PFSK-1 (cell line): Measurements from ENCODE around the gene WNT4.

Experiments used
- TAF1 ChIP-seq: IDR thresholded peaks from 2 replicates; pipeline ENCODE4 v1.6.1; 2012; ENCODE audit warnings: low read length, control low read depth, borderline replicate concordance; ENCODE audit not compliant: insufficient read depth
- TF ChIP-seq, protein P1 (sequence below), 2 experiments: IDR thresholded peaks; 2 replicates each; pipeline versions ENCODE4 v1.6.1 to v1.8.0; 2011 to 2012; ENCODE audit warnings: low read depth in 2 of 2, low read length in 2 of 2, control low read depth in 1 of 2, inconsistent platforms in 1 of 2, mild to moderate bottlenecking in 1 of 2, moderate library complexity in 1 of 2; ENCODE audit not compliant: insufficient read depth in 1 of 2

DNA sequence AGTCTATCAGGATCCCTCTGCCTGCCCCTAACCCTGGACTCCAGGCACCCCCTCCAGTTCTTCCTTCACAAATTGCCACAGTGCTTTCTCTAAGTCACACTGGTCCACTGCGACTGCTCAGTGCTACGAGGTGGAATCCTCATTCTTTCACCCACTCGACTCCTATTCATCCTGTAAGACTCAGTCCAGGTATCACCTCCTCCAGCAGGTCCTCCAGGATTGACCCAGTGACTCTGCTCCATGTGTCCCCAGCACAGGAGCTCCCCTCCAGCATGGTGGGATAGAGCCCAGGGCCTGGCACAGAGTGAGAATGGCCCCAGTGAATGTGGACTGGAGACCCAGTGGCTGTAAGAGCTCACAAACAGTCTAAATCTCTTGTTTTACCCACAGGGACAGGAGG, 45.5 kb upstream of the WNT4 start:
- TF ChIP-seq, protein P1, sequence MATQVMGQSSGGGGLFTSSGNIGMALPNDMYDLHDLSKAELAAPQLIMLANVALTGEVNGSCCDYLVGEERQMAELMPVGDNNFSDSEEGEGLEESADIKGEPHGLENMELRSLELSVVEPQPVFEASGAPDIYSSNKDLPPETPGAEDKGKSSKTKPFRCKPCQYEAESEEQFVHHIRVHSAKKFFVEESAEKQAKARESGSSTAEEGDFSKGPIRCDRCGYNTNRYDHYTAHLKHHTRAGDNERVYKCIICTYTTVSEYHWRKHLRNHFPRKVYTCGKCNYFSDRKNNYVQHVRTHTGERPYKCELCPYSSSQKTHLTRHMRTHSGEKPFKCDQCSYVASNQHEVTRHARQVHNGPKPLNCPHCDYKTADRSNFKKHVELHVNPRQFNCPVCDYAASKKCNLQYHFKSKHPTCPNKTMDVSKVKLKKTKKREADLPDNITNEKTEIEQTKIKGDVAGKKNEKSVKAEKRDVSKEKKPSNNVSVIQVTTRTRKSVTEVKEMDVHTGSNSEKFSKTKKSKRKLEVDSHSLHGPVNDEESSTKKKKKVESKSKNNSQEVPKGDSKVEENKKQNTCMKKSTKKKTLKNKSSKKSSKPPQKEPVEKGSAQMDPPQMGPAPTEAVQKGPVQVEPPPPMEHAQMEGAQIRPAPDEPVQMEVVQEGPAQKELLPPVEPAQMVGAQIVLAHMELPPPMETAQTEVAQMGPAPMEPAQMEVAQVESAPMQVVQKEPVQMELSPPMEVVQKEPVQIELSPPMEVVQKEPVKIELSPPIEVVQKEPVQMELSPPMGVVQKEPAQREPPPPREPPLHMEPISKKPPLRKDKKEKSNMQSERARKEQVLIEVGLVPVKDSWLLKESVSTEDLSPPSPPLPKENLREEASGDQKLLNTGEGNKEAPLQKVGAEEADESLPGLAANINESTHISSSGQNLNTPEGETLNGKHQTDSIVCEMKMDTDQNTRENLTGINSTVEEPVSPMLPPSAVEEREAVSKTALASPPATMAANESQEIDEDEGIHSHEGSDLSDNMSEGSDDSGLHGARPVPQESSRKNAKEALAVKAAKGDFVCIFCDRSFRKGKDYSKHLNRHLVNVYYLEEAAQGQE (IDR thresholded peaks at IDR 0.05; ENCODE audit: insufficient read depth in 1 of 2, low read depth in 2 of 2, low read length in 2 of 2): no peak
- no peak for TF ChIP-seq TAF1
